ENCODE results near the gene SEPTIN1.

The SEPTIN1 gene

DNA sequence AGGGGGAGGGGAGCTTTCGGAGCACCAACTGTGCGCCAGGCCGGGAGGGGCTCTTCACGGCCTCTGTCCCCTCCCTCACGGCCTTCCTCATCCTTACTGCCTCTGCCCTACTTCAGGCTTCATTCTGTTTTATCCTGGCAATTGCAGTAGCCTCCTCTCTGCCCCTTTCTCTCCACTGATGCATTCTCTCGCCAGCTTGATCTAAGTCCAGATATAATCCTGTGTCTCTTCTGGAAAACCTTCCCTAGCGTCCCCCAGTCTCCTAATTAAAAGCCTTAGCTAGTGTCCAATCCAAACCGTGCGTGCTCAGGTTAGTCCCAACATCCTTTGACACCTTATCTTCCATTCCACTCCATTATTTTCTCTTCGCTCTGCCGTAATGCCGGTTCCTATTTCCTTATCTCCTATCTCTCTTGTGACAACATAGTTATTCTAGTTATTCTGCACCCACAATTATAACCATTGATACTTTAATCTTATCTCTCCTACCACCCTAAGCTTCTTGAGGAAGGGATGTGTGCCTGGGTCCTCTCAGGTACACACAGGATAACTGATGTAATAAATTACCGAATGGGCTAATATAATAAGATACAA, 13.7 kb upstream of the SEPTIN1 start:
- DNase-seq, result no peak
- no peak for TF ChIP-seq GATA1 (IDR thresholded peaks at IDR 0.05; ENCODE audit: low read depth, low read length)
- TF ChIP-seq POLR2A (IDR thresholded peaks at IDR 0.05; ENCODE audit: low read length), result no peak

DNA sequence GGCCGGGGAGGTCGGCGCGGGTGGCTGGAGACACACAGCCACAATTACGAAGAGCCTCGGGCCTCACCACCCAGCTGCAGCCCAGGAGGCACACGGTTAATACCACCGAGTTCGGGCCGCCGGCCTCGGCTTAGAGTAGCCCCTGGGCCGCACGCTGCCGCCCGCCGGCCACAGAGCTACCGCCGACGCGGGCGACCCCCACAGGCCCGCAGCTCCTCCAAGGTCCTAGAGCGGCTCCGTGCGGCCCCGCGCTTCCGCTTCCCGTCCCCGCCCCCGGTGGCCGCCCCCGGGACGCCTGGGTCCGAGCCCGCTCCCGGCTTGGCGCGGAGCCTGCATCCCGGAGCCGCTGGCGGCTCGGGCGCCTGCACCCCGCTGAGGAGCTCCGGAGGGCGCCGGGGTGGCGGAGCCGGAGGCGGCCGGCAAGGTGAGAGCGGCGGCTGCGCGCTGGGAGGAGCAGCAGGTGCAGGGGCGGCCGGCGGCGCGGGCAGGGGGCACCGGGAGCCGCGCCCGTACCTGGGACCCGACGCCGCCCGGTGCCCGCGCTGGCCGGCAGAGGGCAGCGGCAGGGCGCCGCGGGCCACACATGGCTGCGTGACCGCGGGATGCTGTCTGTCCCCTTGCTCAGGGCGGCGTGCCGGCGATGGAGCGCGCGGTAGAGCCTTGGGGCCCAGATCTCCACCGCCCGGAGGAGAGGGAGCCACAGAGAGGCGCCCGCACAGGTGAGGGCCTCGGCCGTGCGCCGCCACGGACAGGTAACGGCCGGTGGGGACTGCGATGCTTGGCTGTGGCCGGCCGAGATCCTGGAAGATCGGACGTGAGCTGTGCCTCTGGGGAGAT, 13.0 kb upstream of the SEPTIN1 start, which contains the start of gene ZNF48:
TSS of gene ZNF48 (plus strand) at position 266 of the 837 bp plus-strand sequence. CDS start at position 641, 375 bp downstream.
- no peak for TF ChIP-seq POLR2A (IDR thresholded peaks at IDR 0.05; ENCODE audit: low read length)
- no peak for TF ChIP-seq GATA1 (IDR thresholded peaks at IDR 0.05; ENCODE audit: low read depth, low read length)
- peak; percentile 87 for DNase-seq

DNA sequence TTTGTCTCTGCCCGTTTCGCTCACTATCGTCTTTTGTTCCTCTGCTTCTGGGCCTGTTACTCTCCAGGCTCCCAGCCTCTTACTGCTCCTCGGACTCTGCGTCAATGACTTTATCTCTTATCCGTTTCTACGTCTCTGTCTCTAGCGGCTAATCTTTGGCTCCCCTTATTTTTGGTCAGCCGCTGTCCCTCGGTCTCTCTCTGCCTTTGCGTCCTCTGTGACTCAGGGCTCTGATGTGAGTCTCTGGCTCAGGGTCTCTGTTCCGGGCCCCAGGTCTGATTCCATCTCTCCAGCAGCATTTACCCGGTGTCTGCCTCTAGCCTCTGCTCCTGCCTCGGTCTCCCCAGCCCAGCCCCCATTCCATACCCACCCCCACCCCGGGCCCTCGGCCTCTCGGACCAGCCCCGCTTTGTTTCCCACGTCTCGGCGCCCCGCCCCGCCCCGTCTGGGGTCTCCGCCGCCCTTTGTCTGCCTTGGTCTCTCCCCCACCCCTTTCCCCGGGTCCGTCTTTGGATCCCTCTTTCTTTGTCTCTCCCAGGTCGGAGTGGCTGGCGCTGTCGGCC, 12.3 kb upstream of the SEPTIN1 start:
- peak; percentile 60 to 78 for DNase-seq

DNA sequence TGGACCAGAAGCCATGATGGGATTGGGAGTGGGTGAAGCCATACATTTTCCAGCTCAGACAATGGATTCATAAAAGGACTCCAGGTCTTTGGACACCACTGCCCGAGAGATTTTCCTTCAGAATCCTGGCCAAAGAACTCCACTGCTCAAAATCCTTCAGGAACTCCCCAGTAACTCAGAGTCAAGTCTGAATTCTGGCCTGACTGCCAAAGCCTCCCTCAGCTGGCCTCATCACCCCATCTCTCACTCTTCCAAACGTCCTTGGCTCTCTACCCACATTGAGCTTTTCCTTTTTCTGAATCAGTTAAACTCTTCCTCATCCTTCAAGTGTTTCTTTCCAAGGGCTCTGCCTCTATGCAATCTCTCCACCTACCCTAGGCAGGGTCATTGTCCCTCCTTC, 1.2 kb upstream of the SEPTIN1 start:
- no peak for DNase-seq
- no peak for TF ChIP-seq POLR2A (IDR thresholded peaks at IDR 0.05; ENCODE audit: low read length)
- TF ChIP-seq GATA1 (IDR thresholded peaks at IDR 0.05; ENCODE audit: low read depth, low read length), result no peak

More for the DNA sequence above, 12.3 kb upstream of the SEPTIN1 start:
- TF ChIP-seq GATA1 (IDR thresholded peaks at IDR 0.05; ENCODE audit: low read depth, low read length) (no peak), POLR2A (IDR thresholded peaks at IDR 0.05; ENCODE audit: low read length) (peak; percentile 44)

DNA sequence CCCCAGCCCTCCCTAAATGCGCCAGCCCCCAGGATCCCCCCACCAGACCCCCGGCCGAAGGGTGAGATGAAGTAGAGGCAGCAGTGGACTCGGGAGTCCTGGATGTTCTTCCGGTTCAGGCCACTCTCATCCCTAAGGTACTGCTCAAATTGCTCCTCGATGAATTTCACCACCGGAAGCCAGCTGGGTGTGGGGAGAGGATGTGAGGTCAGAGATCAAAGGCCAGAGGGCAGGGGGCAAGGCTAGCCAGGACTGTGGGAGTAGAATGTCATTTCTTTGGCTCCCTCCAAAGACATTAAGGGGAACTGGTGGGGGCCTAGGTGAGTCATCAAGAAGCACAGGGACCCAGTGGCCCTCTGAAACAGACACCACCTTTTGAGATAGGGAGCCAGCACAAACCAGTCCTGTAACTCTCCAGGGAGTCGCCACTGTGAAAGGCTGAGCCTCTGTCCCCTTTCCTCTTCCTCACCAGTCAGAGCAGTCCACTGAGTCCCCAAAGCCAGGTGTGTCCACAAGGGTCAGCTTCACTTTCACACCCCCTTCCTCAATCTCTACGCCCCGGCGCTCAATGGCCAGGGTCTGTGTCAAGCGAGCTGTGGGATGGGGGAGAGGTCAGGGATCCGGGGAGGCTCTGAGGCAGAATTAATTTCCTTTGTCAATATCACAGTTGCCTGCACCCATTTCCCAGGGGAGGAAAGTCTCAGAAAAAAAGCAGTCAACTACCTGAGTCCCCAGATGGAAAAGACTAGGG, 895 bp downstream of the SEPTIN1 start:
- DNase-seq, result no peak
- TF ChIP-seq GATA1 (IDR thresholded peaks at IDR 0.05; ENCODE audit: low read depth, low read length), result no peak
- TF ChIP-seq POLR2A (IDR thresholded peaks at IDR 0.05; ENCODE audit: low read length), result no peak

DNA sequence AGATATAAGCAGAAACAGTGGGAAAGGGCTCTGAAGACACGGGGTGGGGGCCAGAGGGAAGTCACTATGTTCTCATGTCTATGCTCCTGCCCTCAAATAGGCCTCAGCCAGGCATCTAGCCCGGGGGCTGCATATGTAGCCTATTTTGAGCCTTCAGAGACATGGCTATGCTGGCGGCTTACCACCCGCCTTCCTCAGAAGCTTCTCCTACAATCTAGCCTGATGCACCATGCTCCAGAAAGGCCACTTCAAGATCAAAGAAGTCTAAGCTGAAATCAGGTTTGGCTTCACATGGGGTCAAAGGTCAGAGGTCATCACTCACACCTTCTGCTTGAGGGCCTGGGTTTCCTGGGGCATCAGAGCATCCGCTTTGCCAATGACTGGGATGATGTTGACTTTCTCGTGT, 1.6 kb downstream of the SEPTIN1 start:
- TF ChIP-seq POLR2A (IDR thresholded peaks at IDR 0.05; ENCODE audit: low read length) (no peak), GATA1 (IDR thresholded peaks at IDR 0.05; ENCODE audit: low read depth, low read length) (no peak)
- DNase-seq, result no peak

DNA sequence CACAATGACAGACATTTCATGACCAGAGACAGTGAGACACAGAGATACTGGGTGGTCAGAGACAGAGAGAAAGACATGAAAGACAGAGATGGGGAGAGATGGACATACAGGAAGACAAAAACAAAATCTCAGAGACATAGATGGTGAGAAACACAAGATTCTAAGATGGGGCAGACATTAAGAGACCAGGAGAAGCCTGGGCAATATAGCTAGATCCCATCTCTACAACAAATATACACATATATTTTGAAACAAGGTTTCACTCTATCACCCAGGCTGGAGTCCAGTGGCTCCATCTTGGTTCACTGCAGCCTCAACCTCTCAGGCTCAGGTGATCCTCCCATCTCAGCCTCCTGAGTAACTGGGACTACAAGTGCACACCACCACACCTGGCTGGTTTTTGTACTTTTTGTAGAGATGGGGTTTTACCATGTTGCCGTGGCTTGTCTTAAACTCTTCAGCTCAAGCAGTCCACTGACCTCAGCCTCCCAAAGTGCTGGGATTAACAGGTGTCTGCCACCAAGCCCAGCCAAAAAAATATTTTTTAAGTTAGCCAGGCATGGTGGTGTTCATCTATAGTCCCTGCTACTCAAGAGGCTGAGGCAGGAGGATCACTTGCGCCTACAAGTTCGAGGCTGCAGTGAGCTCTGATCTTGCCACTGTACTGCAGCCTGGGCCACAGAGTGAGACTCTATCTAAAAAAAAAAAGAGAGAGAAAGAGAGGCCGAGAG, 2.1 kb downstream of the SEPTIN1 start:
- no peak for DNase-seq
- no peak for TF ChIP-seq GATA1 (IDR thresholded peaks at IDR 0.05; ENCODE audit: low read depth, low read length)
- TF ChIP-seq POLR2A (IDR thresholded peaks at IDR 0.05; ENCODE audit: low read length), result no peak

DNA sequence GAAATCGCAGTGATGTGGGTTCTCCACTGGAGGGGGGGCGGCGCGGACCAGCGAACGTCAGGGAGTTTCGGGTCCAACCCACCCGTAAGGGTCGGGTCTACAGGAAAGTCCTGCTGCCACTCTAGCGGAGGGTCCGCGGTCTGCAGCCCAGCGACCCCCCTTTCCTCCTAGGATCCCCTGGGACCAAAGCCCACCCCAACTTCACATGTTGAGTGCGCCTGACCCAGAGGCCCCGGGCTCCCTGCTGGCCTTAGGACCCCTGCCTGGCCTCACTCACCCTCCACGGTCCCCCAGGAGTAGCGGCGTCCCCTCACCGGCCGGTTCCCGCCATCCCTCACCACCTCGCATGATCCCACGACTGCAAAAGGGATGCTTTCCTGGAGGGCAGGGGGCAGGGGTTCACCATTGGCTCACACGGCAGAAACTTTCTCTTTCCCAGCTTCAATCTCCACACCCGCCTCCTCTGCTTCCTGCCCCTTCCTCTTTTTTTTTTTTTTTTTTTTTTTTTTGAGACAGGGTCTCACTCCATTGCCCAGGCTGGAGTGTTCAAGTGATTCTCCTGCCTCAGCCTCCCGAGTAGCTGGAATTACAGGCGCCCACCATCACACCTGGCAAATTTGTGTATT, 3.1 kb downstream of the SEPTIN1 start:
- TF ChIP-seq POLR2A (IDR thresholded peaks at IDR 0.05; ENCODE audit: low read length), result no peak
- TF ChIP-seq GATA1 (IDR thresholded peaks at IDR 0.05; ENCODE audit: low read depth, low read length), result no peak
- no peak for DNase-seq

DNA sequence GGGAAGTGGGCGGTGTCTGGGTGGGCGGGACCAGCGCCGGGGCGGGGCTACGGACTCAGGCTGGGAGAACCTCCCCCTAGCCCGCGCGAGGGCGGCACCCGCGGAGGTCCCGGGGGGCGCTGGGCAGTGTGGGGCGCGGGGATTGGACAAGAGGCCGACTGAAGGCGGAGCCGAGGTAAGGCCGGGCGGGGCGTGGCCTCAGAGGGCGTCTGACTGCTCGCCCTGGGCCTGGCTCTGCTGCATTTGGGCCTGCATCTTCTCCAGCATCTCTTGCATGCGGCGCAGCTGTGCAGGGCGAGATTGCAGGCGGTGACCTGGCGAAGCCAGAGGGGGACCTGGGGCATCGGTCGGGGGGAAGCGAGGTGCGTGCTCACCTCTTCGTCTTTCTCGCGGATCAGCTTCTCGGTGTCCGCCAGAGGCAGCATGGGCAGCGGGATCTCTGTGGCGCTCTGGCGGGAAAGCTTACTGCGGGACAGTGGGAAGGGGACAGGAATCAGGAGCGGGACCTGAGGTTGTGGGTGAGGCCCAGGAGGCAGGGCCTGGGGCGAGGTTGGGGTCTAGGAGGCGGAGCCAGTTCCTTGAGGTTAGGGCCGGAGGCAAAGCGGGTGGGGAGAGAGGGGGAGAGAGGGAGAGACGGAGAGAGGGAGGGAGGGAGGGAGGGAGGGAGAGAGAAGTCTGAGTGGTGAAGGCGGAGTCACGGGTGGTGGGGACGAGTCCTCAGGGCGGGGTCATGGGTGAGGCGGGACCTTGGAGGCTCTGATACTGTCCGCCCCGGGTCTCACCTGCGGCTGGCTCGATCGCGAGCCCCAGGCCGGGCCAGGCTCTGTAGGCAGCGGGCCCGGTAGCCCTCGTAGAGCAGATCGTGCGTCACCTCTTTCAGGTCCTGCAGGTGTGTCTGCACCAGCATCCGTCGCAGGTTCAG, 3.9 kb downstream of the SEPTIN1 start:
- DNase-seq, result peak; percentile 99 to 100
- TF ChIP-seq POLR2A (IDR thresholded peaks at IDR 0.05; ENCODE audit: low read length) (peak; percentile 62), GATA1 (IDR thresholded peaks at IDR 0.05; ENCODE audit: low read depth, low read length) (no peak)

DNA sequence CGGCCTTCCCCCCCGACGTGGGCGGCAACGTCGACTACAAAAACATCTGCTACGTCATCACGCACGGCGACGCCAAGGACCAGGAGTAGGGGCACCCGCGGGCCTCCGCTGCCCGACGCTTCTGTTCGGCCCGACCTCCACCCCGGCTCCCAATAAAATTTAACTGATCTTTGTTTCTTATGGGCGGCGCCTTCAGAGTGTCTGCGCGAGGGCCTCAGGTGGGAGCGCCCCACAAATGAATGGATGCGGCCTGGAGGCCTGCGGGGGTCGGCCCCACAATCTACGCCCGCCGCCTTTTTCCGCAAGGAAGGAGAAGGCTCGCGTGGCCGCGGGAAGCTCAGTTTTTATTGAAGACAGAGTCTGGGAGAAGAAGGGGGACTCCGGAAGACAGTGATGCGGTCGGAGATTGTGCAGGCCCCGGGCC, 4.5 kb downstream of the SEPTIN1 start:
- peak; percentile 93 to 94 for DNase-seq
- TF ChIP-seq POLR2A (IDR thresholded peaks at IDR 0.05; ENCODE audit: low read length) (peak; percentile 65), GATA1 (IDR thresholded peaks at IDR 0.05; ENCODE audit: low read depth, low read length) (no peak)

DNA sequence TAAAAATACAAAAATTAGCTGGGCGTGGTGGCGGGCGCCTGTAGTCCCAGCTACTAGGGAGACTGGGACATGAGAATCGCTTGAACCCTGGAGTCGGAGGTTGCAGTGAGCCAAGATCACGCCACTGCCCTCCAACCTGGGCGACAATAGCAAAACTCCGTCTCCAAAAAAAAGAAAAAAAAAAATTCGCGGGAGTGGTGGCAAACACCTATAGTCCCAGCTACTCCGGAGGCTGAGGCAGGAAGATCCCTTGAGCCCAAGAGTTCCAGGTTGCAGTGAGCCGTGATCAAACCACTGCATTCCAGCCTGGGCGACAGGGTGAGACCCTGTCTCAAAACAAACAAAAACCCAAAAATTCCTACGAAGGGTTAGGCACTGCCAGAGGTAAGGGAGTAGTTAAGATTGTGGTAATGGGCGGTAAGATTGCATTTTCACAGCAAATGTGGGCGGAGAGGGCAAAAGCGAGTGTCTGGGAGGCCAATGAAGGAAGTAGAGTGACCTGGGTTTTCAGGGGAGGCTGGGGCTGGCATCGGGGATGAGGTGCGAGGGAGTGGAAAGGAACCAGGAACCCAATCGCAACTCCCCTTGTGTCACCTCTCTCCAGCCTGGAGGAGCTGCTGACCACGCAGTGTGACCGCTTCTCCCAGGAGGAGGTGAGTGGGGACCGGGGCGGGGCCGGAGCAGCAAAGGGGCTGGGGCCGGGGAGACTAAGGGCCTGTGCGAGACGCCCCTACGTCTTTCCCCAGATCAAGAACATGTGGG, 5.1 kb downstream of the SEPTIN1 start:
- TF ChIP-seq GATA1 (IDR thresholded peaks at IDR 0.05; ENCODE audit: low read depth, low read length) (no peak), POLR2A (IDR thresholded peaks at IDR 0.05; ENCODE audit: low read length) (no peak)
- DNase-seq, result no peak

All from erythroblast (primary cell).